ENCODE measurements around the gene ADSS2. TPM values are rescaled to one million over a fixed set of nuclear protein-coding genes. Genes with fewer than 3 reads are reported as not detected.

Gene ADSS2
- total and polyA plus RNA-seq, 2 of the 4 experiments (the other 2 are of a cell fraction): 14.9 to 30.1 TPM

DNA sequence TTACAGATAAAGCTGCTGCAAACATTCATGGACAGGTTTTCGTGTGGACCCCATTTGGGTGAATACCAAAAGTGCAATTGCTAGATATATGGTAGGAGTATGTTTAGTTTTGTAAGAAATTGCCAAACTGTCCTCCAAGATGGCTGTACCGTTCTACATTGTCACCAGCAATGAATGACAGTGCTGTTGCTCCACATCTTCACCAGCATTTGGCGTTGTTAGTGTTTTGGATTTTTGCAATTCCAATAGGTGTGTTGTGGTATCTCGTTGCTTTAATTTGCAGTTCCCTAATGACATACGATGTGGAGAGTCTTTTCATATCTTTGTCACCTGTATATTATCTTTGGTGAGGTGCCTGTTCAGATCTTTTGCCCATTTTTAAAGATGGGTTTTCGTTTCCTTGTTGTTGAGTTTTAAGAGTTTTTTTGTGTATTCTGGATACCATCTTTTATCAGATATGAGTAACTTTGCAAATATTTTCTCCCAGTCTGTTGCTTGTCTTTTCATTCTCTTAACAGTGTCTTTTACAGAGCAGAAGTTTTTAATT is 21.4 kb upstream of the ADSS2 start:
- Histone ChIP-seq H3K4me3 (ENCODE audit: insufficient read depth, low read depth, low read length) (no peak overlapping the region), H2BK120ac (ENCODE audit: low read depth, low read length) (no peak overlapping the region), H3K27me3 (ENCODE audit: control insufficient read depth, insufficient read depth, low read length) (no peaks in the 10 kb centered on the region), H2AK9ac (replicated peaks; ENCODE audit: low read depth, low read length, poor library complexity) (no peak overlapping the region), H2AFZ (replicated peaks; ENCODE audit: low read length, poor library complexity) (no peak overlapping the region), H3K36me3 (ENCODE audit: control insufficient read depth, insufficient read depth, low read length) (no peaks in the 10 kb centered on the region), H4K5ac (ENCODE audit: low read depth, low read length) (no peak overlapping the region), H3K9me1 (ENCODE audit: insufficient read depth, low read length) (no peaks in the 10 kb centered on the region), H3K4ac (ENCODE audit: low read depth, low read length) (no peak overlapping the region), H4K91ac (ENCODE audit: insufficient read depth, low read depth, low read length) (no peak overlapping the region), H2AK5ac (ENCODE audit: low read depth, low read length) (no peak overlapping the region), H2BK15ac (ENCODE audit: low read depth, low read length) (no peak overlapping the region), H3K27ac (ENCODE audit: insufficient read depth, low read length) (no peak overlapping the region), H4K8ac (ENCODE audit: low read depth in 2 of 2, low read length in 2 of 2) (no peak overlapping the region), H3K4me1 (ENCODE audit: control insufficient read depth, insufficient read depth, low read length) (no peaks in the 10 kb centered on the region), H3K4me2 (ENCODE audit: low read depth, low read length) (no peak overlapping the region), H3K79me1 (ENCODE audit: low read depth in 1 of 2, low read length in 2 of 2) (no peaks in the 10 kb centered on the region), H3K14ac (replicated peaks; ENCODE audit: low read depth, low read length) (no peak overlapping the region), H2BK5ac (ENCODE audit: low read depth, low read length, poor library complexity, severe bottlenecking) (no peak overlapping the region), H3K18ac (ENCODE audit: low read depth, low read length) (no peak overlapping the region), H3K56ac (ENCODE audit: extremely low read depth, insufficient read depth, low read length) (no peak overlapping the region), H3K9ac (ENCODE audit: low read depth, low read length) (no peak overlapping the region), H4K20me1 (ENCODE audit: insufficient read depth, low read length) (no peaks in the 10 kb centered on the region), H2BK20ac (ENCODE audit: low read depth, low read length) (no peak overlapping the region), H3K23ac (ENCODE audit: low read depth, low read length) (no peak overlapping the region), H3K9me3 (ENCODE audit: control insufficient read depth, insufficient read depth, low read length) (no peaks in the 10 kb centered on the region)
- BruUV-seq (replicated peaks): no TSS peak
- ChIA-PET CTCF (no interaction called here), POLR2A (ENCODE audit: unreplicated experiment) (no interaction called here)
- WGBS, 2 experiments (ENCODE audit: extremely low coverage in 2 of 2, insufficient read length in 1 of 2): 100% methylated on average over 1 of the region's 6 CpGs; no CpG with 5 or more reads in 1 of the 2 experiments
- intact Hi-C loops (cut with micrococcal nuclease): no loop called here
- in situ Hi-C loops (cut with MboI; ENCODE audit: low sequenced_read_pairs): no loop called here
- TF ChIP-seq ELK1 (IDR thresholded peaks at IDR 0.05; ENCODE audit: borderline replicate concordance, low read depth, low read length) (no peak), MXI1 (IDR thresholded peaks at IDR 0.05; ENCODE audit: borderline replicate concordance, low read depth, low read length) (no peak), CHD1 (IDR thresholded peaks at IDR 0.05; ENCODE audit: low read depth, low read length) (no peak)
- dilution Hi-C loops (cut with HindIII; ENCODE audit: low sequenced_read_pairs, unreplicated experiment): no loop called here
- DNase-seq (no peak), ATAC-seq (ENCODE audit: low read depth) (no peak)

Data from IMR-90 (cell line).